HepG2 (cell line): Measurements from ENCODE around the gene SNAPC3. TPM values are rescaled to one million over a fixed set of nuclear protein-coding genes. Genes with fewer than 3 reads are reported as not detected.

Experiments
- polyA plus RNA-seq, 8 experiments: library from polyadenylated mRNA; depleted of rRNA in 3 of 8; stranded (reverse) in 7 of 8; unstranded in 1 of 8; fragments of >200 nt; fragmentation: Illumina TruSeq in 4 of 8; extraction: Trizol in 4 of 8; gene quantifications; 2 replicates each; pipeline versions ENCODE4 v1.2.1 to v1.2.3, GENCODE V29; 2011 to 2016; ENCODE audit warnings: low read depth in 4 of 8, missing spikeins in 1 of 8, mixed read lengths in 1 of 8; ENCODE audit not compliant: insufficient read depth in 1 of 8
- total RNA-seq, 5 experiments: library from RNA; depleted of rRNA; stranded (reverse); fragments of >200 nt; fragmentation: Illumina TruSeq; extraction: Trizol; gene quantifications; 2 replicates each; pipeline ENCODE4 v1.2.3, GENCODE V29; 2016; ENCODE audit warnings: low read depth in 1 of 5
- TF ChIP-seq, protein P1 (sequence below), 2 experiments: fragments of 450-650 bp in 1 of 2; sonication (generic) in 1 of 2; formaldehyde crosslinking in 1 of 2; IDR thresholded peaks; 2 replicates each; pipeline versions ENCODE4 v1.6.1 to v1.8.0; 2016 to 2022; ENCODE audit warnings: antibody characterized with exemption in 1 of 2, mild to moderate bottlenecking in 1 of 2, missing genetic modification reagents in 1 of 2
- TF ChIP-seq, protein P2 (sequence below): sonication (generic); formaldehyde crosslinking; IDR thresholded peaks from 2 replicates; pipeline ENCODE4 v1.8.0; 2022; ENCODE audit warnings: mild to moderate bottlenecking, missing genetic modification reagents, borderline replicate concordance

SNAPC3 gene
- total and polyA plus RNA-seq, 2 of the 13 experiments (the other 11 are each of a cell fraction or from before 2014, with no cell fraction given) = 25.6 to 26.0 TPM

DNA sequence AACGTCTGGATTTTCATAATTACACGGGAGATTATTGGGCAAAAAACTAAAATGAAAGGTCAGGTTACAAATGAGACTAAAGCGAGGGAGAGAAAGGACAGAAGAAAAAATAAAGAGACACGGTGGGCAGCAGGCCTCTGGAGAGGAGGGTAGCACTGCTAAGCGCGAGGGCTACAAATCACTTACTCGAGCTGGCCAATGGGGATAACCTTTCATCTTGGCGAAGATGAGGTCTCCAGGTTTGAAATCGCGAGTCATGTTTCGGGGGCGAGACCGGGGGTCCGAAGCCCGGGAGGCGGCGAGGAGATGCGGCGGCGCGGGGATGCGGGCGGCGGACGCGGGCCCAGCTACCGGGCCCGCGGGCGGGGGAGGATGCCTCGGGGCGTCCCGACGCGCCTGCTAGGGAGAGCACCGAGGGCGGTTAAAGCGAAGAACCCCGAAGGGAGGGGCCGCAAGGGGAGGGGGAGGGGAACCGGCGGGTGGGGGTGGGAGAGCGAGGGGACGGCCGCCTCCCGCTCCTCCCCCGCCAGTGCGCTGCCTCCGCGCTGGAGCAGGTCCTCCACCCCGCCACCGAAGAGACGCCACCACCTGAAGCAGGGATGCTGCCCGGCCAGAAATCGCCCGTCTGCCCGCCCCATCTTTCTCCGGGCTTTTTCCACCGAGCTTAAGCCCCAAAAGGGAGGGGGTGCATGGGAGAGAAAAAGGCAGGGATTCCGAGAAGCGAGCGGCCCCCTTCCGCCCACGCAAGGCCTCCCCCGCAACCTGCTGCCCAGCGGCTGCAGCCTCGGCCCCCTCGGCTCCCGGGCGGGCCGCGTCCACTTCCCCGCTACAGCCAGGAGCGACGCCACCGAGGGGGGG is 87.5 kb downstream of the SNAPC3 start (continued):
- TF ChIP-seq, protein P1, sequence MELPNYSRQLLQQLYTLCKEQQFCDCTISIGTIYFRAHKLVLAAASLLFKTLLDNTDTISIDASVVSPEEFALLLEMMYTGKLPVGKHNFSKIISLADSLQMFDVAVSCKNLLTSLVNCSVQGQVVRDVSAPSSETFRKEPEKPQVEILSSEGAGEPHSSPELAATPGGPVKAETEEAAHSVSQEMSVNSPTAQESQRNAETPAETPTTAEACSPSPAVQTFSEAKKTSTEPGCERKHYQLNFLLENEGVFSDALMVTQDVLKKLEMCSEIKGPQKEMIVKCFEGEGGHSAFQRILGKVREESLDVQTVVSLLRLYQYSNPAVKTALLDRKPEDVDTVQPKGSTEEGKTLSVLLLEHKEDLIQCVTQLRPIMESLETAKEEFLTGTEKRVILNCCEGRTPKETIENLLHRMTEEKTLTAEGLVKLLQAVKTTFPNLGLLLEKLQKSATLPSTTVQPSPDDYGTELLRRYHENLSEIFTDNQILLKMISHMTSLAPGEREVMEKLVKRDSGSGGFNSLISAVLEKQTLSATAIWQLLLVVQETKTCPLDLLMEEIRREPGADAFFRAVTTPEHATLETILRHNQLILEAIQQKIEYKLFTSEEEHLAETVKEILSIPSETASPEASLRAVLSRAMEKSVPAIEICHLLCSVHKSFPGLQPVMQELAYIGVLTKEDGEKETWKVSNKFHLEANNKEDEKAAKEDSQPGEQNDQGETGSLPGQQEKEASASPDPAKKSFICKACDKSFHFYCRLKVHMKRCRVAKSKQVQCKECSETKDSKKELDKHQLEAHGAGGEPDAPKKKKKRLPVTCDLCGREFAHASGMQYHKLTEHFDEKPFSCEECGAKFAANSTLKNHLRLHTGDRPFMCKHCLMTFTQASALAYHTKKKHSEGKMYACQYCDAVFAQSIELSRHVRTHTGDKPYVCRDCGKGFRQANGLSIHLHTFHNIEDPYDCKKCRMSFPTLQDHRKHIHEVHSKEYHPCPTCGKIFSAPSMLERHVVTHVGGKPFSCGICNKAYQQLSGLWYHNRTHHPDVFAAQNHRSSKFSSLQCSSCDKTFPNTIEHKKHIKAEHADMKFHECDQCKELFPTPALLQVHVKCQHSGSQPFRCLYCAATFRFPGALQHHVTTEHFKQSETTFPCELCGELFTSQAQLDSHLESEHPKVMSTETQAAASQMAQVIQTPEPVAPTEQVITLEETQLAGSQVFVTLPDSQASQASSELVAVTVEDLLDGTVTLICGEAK (IDR thresholded peaks at IDR 0.05) = no peak
- TF ChIP-seq, protein P1 (CRISPR knock-in tag; IDR thresholded peaks at IDR 0.05) = no peak
- TF ChIP-seq, protein P2, sequence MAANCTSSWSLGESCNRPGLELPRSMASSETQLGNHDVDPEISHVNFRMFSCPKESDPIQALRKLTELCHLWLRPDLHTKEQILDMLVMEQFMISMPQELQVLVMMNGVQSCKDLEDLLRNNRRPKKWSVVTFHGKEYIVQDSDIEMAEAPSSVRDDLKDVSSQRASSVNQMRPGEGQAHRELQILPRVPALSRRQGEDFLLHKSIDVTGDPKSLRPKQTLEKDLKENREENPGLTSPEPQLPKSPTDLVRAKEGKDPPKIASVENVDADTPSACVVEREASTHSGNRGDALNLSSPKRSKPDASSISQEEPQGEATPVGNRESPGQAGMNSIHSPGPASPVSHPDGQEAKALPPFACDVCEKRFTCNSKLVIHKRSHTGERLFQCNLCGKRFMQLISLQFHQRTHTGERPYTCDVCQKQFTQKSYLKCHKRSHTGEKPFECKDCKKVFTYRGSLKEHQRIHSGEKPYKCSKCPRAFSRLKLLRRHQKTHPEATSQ (CRISPR knock-in tag) = peak; percentile 51; the same call in 1 of the 2 replicates
